Measurements from ENCODE around the gene PIN4.

DNA sequence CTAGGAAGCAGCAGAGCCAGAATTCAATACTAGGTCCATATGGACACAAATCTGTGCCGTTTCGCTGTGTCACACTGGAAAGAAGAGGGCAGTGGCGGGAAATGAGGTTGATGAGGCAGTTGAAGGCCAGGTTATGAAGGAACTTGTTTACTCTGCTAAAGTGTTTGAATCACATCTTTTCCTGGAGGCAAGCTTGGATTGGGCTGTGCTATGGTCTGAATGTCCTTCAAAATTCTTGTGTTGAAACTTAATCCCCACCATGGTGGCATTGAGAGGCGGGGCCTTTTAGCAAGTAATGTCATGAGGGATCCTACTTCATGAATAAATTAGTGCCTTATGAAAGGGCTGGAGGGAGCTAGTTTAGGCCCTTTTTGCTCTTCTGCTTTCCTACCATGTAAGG, 59.4 kb downstream of the PIN4 start:
- TF ChIP-seq, protein P1, sequence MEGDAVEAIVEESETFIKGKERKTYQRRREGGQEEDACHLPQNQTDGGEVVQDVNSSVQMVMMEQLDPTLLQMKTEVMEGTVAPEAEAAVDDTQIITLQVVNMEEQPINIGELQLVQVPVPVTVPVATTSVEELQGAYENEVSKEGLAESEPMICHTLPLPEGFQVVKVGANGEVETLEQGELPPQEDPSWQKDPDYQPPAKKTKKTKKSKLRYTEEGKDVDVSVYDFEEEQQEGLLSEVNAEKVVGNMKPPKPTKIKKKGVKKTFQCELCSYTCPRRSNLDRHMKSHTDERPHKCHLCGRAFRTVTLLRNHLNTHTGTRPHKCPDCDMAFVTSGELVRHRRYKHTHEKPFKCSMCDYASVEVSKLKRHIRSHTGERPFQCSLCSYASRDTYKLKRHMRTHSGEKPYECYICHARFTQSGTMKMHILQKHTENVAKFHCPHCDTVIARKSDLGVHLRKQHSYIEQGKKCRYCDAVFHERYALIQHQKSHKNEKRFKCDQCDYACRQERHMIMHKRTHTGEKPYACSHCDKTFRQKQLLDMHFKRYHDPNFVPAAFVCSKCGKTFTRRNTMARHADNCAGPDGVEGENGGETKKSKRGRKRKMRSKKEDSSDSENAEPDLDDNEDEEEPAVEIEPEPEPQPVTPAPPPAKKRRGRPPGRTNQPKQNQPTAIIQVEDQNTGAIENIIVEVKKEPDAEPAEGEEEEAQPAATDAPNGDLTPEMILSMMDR (IDR thresholded peaks at IDR 0.05), result no peak
- TF ChIP-seq HDAC2 (IDR thresholded peaks at IDR 0.05) (no peak), JUNB (IDR thresholded peaks at IDR 0.05) (no peak)
